ENCODE data around the gene SLC12A7.

DNA sequence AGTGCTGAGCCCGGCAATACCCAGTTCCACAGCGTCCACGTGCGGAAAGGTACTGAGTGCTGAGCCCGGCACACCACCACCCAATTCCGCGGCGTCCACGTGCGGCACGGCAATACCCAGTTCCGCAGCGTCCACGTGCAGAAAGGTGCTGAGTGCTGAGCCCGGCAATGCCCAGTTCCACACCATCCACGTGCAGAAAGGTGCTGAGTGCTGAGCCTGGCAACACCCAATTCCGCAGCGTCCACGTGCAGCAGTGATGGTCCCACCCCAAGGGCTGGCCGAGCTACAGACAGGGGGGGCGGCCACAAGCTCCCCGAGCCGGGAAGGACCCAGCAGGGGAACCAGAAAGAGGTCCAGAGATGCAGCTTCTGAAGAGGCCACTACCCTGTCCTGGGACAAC is 20.2 kb downstream of the SLC12A7 start:
- no peak for TF ChIP-seq EZH2phosphoT487 (IDR thresholded peaks at IDR 0.05; ENCODE audit: borderline replicate concordance, low read depth, low read length)
- TF ChIP-seq, protein P1, sequence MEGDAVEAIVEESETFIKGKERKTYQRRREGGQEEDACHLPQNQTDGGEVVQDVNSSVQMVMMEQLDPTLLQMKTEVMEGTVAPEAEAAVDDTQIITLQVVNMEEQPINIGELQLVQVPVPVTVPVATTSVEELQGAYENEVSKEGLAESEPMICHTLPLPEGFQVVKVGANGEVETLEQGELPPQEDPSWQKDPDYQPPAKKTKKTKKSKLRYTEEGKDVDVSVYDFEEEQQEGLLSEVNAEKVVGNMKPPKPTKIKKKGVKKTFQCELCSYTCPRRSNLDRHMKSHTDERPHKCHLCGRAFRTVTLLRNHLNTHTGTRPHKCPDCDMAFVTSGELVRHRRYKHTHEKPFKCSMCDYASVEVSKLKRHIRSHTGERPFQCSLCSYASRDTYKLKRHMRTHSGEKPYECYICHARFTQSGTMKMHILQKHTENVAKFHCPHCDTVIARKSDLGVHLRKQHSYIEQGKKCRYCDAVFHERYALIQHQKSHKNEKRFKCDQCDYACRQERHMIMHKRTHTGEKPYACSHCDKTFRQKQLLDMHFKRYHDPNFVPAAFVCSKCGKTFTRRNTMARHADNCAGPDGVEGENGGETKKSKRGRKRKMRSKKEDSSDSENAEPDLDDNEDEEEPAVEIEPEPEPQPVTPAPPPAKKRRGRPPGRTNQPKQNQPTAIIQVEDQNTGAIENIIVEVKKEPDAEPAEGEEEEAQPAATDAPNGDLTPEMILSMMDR (conservative IDR thresholded peaks at IDR 0.05; ENCODE audit: low read length) = no peak
